GM19238 (cell line): ENCODE results near the gene PCGF6.
A peak's percentile ranks its signal among the peaks of the same experiment; 100 is the strongest.
"Not testable (repeated sequence)": the region's sequence is repeated elsewhere in the genome, so short reads cannot be mapped to it uniquely, and the experiment has no call there.

Source experiments
- DNase-seq: peaks from one replicate; pipeline ENCODE4 v3.0.0; 2011; ENCODE audit warnings: low spot score; ENCODE audit not compliant: insufficient read length

The PCGF6 gene, protein sequence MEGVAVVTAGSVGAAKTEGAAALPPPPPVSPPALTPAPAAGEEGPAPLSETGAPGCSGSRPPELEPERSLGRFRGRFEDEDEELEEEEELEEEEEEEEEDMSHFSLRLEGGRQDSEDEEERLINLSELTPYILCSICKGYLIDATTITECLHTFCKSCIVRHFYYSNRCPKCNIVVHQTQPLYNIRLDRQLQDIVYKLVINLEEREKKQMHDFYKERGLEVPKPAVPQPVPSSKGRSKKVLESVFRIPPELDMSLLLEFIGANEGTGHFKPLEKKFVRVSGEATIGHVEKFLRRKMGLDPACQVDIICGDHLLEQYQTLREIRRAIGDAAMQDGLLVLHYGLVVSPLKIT

DNA sequence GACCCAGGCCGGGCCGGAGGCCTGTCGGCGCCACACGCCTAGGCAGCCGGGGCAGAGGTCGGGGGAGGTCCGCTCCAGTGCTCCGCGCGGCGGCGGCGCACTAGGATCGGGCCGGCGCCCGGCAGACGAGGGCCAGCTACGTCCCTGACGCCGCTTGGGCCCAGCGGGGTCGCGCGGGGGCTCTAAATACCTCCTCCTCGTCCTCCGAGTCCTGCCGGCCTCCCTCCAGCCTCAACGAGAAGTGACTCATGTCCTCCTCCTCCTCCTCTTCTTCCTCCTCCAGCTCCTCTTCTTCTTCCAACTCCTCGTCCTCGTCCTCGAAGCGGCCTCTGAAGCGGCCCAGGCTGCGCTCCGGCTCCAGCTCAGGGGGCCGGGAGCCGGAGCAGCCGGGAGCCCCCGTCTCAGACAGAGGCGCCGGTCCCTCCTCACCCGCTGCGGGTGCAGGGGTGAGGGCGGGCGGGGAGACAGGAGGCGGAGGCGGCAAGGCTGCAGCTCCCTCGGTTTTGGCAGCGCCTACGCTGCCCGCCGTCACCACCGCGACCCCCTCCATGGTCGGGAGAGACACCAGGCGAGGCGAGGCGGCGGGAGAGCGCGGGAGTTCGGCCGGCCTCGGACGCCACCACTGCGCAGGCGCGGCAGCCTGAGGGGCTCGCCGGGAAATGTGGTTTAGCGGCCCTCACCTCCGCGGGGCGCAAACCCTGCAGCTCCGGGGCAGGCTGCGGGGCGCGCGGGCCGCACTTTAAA lies at the start of gene PCGF6:
TSS of gene PCGF6 (minus strand) at position 624 of the 744 bp plus-strand sequence. CDS start at position 550, 74 bp downstream.
- peak; percentile 88 for DNase-seq

DNA sequence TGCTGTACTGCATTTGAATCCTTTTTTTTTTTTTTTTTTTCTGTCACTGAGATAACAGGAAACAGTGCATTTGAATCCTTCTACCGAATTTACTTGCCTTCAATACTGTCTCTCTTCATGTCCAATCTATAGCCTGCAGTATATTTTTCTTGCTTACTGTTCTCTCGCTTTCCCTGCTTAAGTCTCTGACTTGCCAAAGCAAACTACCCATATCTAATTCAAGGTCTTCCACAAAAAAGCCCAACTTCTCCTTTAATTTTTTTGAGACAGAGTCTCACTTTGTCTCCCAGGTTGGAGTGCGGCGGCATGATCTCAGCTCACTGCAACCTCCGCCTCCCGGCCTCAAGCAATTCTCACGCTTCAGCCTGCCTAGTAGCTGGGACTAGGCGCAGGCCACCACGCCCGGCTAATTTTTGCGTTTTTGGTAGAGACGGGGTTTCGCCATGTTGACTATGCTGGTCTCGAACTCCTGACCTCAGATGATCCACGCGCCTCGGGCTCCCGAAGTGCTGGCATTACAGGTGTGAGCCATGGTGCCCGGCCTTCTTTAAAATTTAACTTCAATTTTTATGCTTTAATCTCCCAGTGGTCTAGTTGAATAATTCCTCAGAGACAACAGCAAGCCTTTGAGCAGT lies 46.4 kb upstream of the PCGF6 start:
- DNase-seq: no peak

DNA sequence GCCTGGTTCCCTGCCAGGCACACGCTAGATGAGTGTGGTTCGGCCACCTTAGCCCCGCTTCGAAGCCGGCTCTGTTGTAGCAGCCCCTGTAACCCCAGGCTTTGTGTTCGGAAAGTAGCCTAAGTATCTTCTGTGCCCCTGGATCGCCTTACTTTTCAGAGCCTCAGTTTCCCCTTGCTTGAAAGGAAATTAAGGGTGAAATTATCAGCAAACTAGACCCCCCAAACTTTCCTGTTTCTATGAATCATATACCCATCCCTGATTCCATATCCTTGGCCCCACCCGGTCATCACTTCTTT lies 45.8 kb upstream of the PCGF6 start:
- no peak for DNase-seq

DNA sequence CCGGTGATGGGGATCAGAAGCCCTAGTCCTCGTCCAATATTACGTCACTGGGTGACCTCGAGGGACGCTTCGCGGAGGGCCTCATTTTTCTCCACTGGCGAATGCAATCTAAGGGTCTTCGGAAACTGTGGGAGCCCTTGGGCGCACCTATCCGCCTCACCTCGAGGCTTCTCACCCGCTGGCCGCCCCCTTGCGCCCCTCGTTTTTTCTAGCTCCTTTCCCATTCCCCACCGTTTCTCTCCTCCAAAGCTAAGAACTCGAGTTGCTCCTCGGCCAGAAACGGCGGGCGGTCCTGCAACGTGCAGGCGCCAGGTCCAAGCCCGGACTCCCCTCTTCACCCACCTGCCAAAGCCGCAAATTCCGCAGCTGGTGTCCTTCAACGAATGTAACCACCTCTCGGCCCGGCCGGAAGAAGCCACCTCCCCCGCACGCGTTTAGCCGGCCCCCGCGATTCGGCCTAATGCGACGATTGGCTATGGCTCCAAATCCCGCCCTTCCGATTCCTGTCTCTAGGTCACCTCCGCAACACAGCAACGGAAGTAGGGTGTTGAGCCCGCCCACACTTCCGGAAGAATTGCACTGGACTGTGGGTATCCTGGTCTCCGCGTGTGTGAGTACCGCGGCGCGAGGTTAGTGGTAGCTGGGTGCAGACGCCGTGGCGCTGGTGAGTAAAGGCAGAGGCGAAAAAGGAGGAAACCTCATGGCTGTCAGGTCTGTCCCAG lies 45.3 kb upstream of the PCGF6 start, which contains the start of the genes ATP5MK and PDCD11:
TSS of gene ATP5MK (minus strand) at position 409 of the 722 bp plus-strand sequence. CDS start 4,018 bp downstream, outside the sequence.
TSS of gene PDCD11 (plus strand) at position 560 of the 722 bp plus-strand sequence. CDS start 1,801 bp downstream, outside the sequence.
- DNase-seq: peak; percentile 92

DNA sequence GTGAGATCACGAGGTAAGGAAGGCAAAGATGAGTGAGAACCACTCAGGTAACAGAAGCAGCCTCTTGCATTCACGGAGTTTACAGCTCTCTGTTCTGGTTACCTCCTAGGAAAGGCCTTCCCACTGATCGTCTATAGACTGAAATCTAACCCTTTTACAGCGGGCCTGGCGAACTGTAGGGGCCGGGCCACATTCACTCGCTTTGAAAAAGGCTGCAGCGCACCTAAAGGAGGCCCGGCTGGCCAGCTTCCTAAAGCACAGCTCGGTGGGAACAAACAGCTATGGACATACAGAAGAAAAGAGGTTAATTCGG lies 44.8 kb upstream of the PCGF6 start:
- DNase-seq: no peak

DNA sequence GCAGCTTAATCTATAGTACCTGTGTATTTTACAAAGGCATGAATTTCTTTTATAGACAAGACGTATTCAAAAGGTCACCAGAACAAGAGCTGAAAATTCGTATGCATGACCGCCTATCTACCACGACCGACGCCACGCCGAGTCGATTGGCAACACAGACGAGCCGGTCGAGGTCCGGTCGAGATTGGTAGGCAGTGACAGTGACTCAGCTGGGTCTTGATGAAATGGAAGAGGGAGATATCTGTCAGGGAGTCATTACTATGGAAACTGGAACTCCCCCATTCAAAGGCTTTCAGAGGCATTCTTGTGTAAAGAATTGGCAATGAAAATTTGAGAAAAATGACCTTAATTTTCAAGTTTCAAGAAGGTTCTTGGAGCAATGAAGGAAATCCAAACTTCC lies 43.2 kb upstream of the PCGF6 start:
- no peak for DNase-seq

DNA sequence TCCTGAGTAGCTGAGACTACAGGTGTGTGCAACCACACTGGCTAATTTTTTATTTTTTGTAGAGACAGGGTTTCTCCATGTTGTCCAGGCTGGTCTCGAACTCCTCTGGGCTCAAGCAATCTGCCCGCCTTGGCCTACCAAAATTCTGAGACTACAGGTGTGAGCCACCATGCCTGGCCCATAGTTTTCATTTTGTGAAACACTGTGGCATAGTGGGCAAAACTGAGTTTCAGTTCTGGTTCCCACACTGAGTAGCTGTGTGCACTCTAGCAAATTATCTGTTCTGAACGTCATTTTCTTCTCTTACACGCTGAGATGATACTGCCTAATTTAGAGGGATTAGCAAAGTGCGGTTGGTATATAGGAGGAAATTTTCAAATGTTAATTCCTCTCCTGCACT lies 31.8 kb upstream of the PCGF6 start:
- DNase-seq: no peak

DNA sequence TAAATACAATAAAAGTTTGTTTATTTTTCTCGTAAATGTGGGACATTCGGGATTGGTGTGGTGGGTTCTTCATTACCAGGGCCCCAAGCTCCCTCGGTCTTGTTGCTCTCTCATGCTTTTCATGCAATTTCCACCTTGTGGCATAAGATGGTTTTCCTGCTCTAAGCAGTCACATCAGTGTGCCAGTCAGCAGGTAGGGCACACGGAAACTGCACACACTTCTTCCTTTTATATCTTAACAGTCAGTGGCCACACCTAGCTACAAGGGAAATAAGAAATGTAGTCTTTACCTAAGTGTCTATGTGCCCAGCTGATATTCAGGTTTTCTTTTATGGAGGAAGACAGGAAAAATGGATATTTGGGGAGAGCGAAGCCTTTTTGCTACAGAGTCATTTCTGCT lies 23.3 kb upstream of the PCGF6 start:
- no peak for DNase-seq

DNA sequence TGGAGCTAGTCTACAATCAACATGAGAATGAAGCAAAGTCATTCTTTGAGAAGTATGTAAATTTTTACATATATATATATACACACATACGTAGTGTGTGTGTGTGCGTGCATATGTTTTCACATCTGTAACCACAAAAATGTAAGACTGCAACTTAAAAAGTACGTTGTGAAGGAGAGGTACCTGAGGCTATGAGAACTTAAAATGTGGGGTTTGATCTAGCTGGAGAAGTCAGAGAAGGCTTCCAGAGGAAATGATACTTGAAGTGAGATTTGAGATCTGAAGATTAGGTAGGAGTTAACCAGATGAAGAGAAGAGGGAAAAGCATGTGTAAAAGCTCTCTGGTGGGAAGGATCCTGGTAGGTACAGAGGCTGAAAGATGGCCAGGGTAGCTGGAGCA lies 22.6 kb upstream of the PCGF6 start:
- DNase-seq: no peak

DNA sequence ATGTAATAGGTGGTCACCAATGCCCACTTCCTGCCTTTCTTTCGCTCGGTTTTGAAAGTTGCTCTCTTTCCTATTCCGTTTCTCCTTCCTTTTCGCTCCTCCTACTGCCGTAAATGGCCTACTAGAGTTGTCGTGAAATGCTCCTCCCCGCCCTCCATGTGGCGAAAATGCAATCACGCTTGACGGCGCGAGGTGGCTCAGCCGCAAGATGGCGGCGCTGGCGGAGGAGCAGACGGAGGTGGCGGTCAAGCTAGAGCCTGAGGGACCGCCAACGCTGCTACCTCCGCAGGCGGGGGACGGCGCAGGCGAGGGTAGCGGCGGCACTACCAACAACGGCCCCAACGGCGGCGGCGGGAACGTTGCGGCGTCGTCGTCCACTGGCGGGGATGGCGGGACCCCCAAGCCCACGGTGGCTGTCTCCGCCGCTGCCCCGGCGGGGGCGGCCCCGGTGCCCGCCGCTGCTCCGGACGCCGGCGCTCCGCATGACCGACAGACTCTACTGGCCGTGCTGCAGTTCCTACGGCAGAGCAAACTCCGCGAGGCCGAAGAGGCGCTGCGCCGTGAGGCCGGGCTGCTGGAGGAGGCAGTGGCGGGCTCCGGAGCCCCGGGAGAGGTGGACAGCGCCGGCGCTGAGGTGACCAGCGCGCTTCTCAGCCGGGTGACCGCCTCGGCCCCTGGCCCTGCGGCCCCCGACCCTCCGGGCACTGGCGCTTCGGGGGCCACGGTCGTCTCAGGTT lies 17.0 kb upstream of the PCGF6 start, which contains the start of gene TAF5:
TSS of gene TAF5 (plus strand) at position 195 of the 737 bp plus-strand sequence. CDS start at position 209, 14 bp downstream.
- peak; percentile 75 for DNase-seq

DNA sequence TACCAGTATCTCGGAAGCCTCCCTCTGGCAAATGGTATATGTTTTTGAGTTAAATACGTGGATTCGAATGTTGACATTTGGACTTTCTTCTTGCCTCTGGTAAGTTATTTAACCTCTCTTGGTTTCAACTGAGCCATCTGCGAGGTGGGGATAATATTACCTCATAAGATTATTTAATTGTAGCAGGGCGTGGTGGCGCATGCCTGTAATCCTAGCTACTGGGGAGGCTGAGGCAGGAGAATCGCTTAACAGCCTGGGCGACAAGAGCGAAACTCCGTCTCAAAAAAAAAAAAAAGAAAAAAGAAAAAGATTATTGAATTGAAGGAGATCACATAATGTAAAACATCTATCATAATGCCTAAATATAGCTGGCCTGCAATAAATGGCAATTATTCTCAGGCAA lies 16.4 kb upstream of the PCGF6 start:
- no peak for DNase-seq

DNA sequence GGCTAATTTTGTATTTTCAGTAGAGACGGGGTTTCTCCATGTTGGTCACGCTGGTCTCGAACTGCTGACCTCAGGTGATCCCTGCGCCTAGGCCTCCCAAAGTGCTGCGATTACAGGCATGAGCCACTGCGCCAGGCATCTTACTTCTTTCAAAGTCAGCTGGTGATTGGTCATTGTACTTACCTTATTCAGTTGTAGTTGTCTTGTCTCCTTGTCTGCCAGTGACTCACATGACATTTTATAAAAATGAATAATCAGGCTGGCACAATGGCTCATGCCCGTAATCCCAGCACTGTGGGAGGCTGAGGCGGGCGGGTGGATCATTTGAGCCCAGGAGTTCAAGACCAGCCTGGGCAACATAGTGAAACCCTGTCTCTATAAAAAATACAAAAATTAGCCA lies 9.9 kb upstream of the PCGF6 start:
- DNase-seq: not testable (repeated sequence)

DNA sequence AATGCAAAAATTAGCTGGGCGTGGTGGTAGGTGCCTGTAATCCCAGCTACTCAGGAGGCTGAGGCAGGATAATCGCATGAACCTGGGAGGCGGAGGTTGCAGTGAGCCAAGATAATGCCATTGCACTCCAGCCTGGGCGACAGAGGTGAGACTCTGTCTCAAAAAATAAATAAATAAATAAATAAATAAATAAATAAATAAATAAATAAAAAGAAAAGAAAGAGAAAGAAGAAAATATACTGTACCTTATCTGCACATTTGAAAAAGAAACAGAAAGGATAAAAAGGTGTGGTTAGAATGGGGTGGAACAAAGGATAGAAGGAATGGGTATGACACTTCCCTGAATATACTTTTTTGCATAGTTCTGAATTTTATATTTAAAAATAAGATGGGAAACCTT lies 8.6 kb upstream of the PCGF6 start:
- DNase-seq: not testable (repeated sequence)

DNA sequence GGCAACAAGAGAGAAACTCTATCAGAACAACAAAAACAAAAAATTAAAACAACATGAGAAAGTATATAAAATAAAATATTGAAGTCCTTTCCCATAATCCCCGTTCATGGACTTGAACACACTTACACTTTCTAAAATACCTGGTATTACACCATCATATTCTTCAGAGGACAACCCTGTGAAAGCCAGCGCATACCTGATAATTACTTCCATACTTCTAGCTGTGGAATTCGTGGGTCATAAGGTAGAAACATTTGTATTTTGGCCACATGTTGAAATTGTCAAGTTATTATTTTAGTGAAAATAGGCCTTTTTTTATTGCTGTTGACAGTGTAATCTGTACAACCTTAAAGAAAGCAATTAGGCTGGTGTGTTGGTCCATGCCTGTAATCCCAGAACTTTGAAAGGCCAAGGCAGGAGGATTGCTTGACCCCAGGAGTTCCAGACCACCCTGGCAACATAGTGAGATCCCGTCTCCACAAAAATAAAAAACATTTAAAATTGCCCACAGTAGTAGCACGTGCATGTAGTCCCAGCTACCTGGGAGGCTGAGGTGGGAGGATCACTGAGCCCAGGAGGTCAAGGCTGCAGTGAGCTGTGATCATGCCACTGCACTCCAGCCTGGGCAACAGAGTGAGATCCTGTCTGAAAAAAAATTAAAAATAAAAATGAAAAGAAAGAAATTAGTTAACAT lies 5.1 kb upstream of the PCGF6 start:
- no peak for DNase-seq

DNA sequence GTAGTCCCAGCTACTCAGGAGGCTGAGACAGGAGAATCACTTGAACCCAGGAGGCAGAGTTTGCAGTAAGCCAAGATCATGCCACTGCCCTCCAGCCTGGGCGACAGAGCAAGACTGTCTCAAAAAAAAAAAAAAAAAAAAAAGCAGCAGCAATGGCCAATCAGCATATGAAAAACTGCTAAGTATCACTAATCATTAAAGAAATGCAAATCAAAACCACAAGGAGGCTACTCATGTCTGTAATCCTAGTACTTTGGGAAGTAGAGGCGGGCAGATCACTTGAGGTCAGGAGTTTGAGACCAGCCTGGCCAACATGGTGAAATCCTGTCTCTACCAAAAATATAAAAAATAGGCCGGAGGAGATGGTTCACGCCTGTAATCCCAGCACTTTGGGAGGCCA lies 3.6 kb upstream of the PCGF6 start:
- DNase-seq: not testable (repeated sequence)

DNA sequence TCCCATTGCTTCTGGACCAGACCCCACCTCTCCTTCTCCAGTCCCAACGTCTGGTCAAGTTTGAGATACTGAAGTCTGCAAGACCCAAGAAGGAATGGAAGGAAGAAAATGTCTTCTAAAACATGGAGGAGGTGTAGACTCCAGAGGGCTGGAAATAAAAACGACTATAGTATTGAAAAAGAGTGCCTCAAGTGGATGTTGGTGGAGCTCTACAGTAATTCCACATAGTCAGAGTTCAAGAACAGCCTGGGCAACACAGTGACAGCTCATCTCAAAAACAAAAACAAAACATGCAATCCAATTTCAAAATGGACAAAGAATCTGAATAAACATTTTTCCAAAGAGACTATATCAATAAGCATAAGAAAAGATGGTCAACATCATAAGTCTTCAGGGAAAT lies 2.3 kb upstream of the PCGF6 start:
- DNase-seq: no peak

DNA sequence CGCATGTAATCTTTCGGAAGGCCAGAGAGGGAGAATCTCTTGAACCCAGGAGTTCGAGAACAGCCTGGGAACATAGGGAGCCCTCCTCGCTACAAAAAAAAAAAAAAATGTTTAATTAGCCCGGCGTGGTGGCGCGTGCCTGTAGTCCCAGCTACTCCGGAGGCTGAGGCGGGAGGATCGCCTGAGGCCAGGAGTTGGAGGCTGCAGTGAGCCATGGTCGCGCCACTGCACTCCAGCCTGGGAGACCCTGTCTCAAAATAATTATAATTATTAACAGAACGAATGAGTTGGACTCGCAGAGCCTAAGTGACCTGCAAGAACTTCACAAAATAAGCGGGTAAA lies 794 bp downstream of the PCGF6 start:
- no peak for DNase-seq

DNA sequence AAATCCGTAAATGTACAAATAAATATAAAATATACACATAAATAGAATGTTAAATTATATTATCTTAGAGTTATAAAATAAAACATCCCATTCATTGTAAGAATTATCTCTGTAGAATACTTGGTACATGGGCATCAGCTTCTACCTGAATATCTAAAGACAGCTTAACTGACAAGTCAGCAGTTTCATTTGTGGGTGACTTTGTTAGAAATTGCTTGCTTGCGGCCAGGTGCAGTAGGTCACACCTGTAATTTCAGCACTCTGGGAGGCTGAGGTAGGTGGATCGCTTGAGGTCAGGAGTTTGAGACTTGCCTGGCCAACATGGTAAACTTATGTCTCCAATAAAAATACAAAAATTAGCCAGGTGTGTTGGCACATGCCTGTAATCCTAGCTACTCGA lies 14.6 kb downstream of the PCGF6 start:
- DNase-seq: no peak

DNA sequence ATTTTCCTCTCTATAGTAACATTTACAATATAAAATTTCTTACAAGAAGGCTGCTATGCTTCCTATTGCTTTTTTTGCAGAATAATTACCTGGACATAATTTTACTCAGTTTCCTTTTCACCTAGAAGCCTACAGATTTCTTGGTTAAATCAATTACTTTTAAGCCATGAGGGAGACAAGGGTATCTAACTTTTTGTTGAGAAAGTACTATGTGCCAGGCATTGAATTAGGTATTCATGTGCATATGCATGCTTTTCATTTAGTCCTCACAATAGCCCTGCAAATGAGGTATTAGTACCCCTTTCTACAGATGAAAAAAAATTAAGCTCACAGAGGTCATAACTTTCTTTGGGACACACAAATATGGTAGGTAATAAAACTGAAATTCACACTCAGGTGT lies 16.4 kb downstream of the PCGF6 start:
- DNase-seq: no peak

DNA sequence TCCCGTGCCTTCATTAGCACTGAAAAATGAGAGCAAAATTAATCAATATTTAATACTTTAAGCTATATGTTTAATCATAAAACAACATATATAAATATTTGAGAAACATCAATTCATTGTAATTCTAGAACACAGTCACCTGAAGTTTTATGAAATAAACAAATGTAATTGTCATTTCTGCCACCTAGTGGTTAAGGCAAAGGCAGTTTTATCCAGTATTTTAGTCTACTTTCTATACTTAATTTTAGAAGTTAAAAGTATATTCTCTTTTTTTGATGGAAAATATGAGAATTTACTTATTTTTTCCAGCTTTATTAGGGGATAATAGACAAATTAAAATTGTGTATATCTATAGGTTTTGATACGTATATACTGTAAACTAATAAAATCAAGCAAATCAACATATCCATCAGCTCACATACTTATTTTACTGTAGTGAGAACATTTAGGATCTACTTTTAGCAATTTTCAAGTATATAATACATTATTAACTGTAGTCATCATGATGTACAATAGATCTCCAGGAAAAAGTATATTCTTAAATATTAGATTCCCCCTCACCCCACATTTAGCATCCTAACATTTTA lies 16.9 kb downstream of the PCGF6 start:
- no peak for DNase-seq
